Spleen (tissue), 11 donors: ENCODE measurements around the gene ABLIM3. TPM values are rescaled to one million over a fixed set of nuclear protein-coding genes. Genes with fewer than 3 reads are reported as not detected.

Source experiments
- DNase-seq: peaks from one replicate; pipeline ENCODE4 v3.0.0-alpha.2; 2020
- H3K27ac ChIP-seq, 8 donors: fragments of 200-600 bp; sonication (generic) in 7 of 8; 1 replicate in 4 of 8; 2 replicates in 4 of 8; pipeline versions ENCODE4 v1.5.0 to v1.8.0; 2016 to 2021; ENCODE audit warnings: inconsistent platforms in 4 of 8, mild to moderate bottlenecking in 4 of 8, moderate library complexity in 1 of 8
- H3K27me3 ChIP-seq, 7 donors: fragments of 200-600 bp; sonication (generic) in 6 of 7; replicated peaks in 1 of 7; 1 replicate in 4 of 7; 2 replicates in 3 of 7; pipeline versions ENCODE4 v1.5.0 to v1.8.0; 2016 to 2021; ENCODE audit warnings: inconsistent platforms in 3 of 7, mild to moderate bottlenecking in 1 of 7
- H3K36me3 ChIP-seq, 6 donors: fragments of 200-600 bp; sonication (generic) in 5 of 6; 1 replicate in 4 of 6; 2 replicates in 2 of 6; pipeline versions ENCODE4 v1.5.0 to v1.8.0; 2016 to 2021; ENCODE audit warnings: inconsistent platforms in 2 of 6
- H3K4me1 ChIP-seq, 6 donors: fragments of 200-600 bp; sonication (generic) in 5 of 6; 1 replicate in 3 of 6; 2 replicates in 3 of 6; pipeline versions ENCODE4 v1.5.0 to v1.8.0; 2016 to 2021; ENCODE audit warnings: inconsistent platforms in 3 of 6
- H3K4me3 ChIP-seq, 8 donors: fragments of 200-600 bp; sonication (generic) in 7 of 8; 1 replicate in 4 of 8; 2 replicates in 4 of 8; pipeline versions ENCODE4 v1.5.0 to v1.8.0; 2016 to 2021; ENCODE audit warnings: inconsistent platforms in 4 of 8, mild to moderate bottlenecking in 4 of 8, moderate library complexity in 2 of 8
- H3K9me3 ChIP-seq, 8 donors: fragments of 200-600 bp; sonication (generic) in 7 of 8; 1 replicate in 4 of 8; 2 replicates in 4 of 8; pipeline versions ENCODE4 v1.5.0 to v1.8.0; 2016 to 2021; ENCODE audit warnings: inconsistent platforms in 4 of 8
- CTCF ChIP-seq, 11 experiments: fragments of 200-600 bp in 7 of 11; fragments of 450-650 bp in 4 of 11; sonication (generic) in 4 of 11; IDR thresholded peaks in 8 of 11; conservative IDR thresholded peaks in 3 of 11; 1 replicate in 7 of 11; 2 replicates in 4 of 11; pipeline versions ENCODE4 v1.4.0 to v1.8.0; 2016 to 2021; ENCODE audit warnings: antibody characterized with exemption in 11 of 11, inconsistent platforms in 4 of 11, mild to moderate bottlenecking in 1 of 11
- POLR2A ChIP-seq, 3 donors: fragments of 450-650 bp; IDR thresholded peaks; one replicate each; pipeline ENCODE4 v1.5.1; 2017; ENCODE audit warnings: antibody characterized with exemption in 3 of 3, mild to moderate bottlenecking in 1 of 3
- POLR2AphosphoS5 ChIP-seq, 3 donors: sonication (generic); formaldehyde crosslinking; IDR thresholded peaks; one replicate each; pipeline ENCODE4 v1.5.1; 2017; ENCODE audit warnings: antibody characterized with exemption in 3 of 3
- WGBS, 5 donors: extraction: QIAGEN DNeasy Blood & Tissue Kit in 3 of 5; methylation state at CpG; one replicate each; pipeline versions ENCODE4 v1.1.5 to v1.1.7; 2013 to 2018; 5-methylcytosine and 5-hydroxymethylcytosine counted together
- intact Hi-C: fragments of 100-400 bp; cut with DNase I; formaldehyde crosslinking; loops from one replicate; pipeline ENCODE4 v1.15.0; 2023; ENCODE audit warnings: low total_unique reads
- polyA plus RNA-seq, 3 donors: library from polyadenylated mRNA; stranded (reverse); fragments of 200-250 nt; gene quantifications; one replicate each; pipeline ENCODE4 v1.2.1, GENCODE V29; 2013
- total RNA-seq, 7 donors: library from RNA; depleted of rRNA in 3 of 7; stranded (reverse); fragments of >200 nt in 3 of 7; fragmentation: NEBNext Ultra II Directional in 4 of 7; extraction: Animal tissue kit (Norgen Biotek cat#: 25700) in 4 of 7; gene quantifications; one replicate each; pipeline versions ENCODE4 v1.1.0 to v1.2.1, GENCODE V29; 2016 to 2021
- donor health status: healthy with polysubstance abuse.
- donor health status: DM: no; HTN: no; CAD: no; lungs with moderate emphysema.
- donor health status: DM: no; HTN: no; CAD: no.
- donor health status: Bipolar disorder and iron deficiency.
- donor health status: healthy.
- donor health status: DM: no; HTN: no; CAD: no.
- donor health status: DM: yes; HTN: yes; CAD: no.

The ABLIM3 gene
- total and polyA plus RNA-seq, 10 donors = 3.3 to 32.9 (median 13.6) TPM

DNA sequence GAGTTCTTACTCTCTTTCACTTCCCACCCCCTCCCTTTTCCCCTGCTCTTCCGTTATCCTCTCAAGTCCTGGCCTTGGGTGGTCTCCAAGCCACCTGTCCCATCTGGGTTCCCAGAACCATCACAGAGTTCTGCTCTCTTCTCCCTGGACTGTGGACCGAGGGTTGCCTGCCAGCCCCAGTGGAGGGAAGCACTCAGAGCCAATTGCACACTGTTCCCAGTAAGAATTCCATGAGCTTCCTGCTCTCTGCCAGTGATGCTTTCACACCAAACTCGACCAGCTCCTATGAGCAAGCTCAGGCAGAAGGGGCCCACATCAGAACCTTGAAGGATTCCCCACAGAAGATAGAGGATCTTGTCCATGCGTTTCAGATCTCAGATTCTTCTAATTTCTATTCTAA lies 110.3 kb downstream of the ABLIM3 start:
- DNase-seq = peak; percentile 56
- H3K36me3 ChIP-seq = peaks cover 0 to 35% (median 0%) of the 10 kb centered on the region in 6 donors
- peaks cover 0 to 6% (median 0%) of the 10 kb centered on the region in 8 donors for H3K9me3 ChIP-seq
- no peak for TF ChIP-seq POLR2AphosphoS5 (IDR thresholded peaks at IDR 0.05)
- TF ChIP-seq POLR2A (IDR thresholded peaks at IDR 0.05) = no peak
- H3K27ac ChIP-seq = no peak overlapping the region
- no peak overlapping the region for H3K4me3 ChIP-seq
- peaks cover 0 to under 1% (median 0%) of the 10 kb centered on the region in 7 donors for H3K27me3 ChIP-seq
- no peaks in the 10 kb centered on the region for H3K4me1 ChIP-seq
- intact Hi-C loops = no loop called here
- 64 to 86% (median 73%) methylated on average over 4 of the region's 4 CpGs for WGBS, 5 donors

DNA sequence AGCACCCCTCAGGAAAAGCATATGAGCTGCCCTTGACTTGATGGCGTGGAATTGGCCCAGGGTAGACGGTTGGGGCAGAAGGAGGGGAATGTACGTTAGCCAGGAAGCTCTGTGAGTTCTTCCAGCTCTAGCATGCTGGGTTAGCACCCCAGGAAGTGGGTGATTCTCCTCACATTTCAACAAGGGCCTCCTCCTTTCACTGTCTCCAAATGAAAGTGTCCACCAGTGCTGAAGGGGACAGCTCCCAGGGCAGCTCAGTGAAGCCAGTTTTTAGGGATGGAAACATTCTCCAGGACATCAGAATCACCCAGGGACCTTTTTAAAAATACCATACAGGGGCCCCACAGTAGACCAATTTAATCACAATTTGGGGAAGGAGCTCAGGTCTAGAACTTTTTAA lies 113.2 kb downstream of the ABLIM3 start:
- Histone ChIP-seq H3K9me3 (no peaks in the 10 kb centered on the region), H3K36me3 (peaks cover 0 to 15% (median 0%) of the 10 kb centered on the region in 6 donors), H3K4me1 (no peaks in the 10 kb centered on the region), H3K27ac (no peak overlapping the region), H3K4me3 (no peak overlapping the region), H3K27me3 (peaks cover 0 to 12% (median 0%) of the 10 kb centered on the region in 7 donors)
- TF ChIP-seq POLR2AphosphoS5 (IDR thresholded peaks at IDR 0.05) (no peak), CTCF (IDR thresholded peaks at IDR 0.05 in 8 of 11, conservative IDR thresholded peaks at IDR 0.05 in 3 of 11) (no peak), POLR2A (IDR thresholded peaks at IDR 0.05) (no peak)
- no peak for DNase-seq
- intact Hi-C loops = no loop called here
- WGBS, 5 donors = 25 to 66% (median 61%) methylated on average over 3 of the region's 3 CpGs

- intact Hi-C loops = no loop called here
- H3K27ac ChIP-seq = no peak overlapping the region
- no peak for DNase-seq
- no peak overlapping the region for H3K4me3 ChIP-seq
- no peaks in the 10 kb centered on the region for H3K4me1 ChIP-seq
- TF ChIP-seq CTCF (IDR thresholded peaks at IDR 0.05 in 8 of 11, conservative IDR thresholded peaks at IDR 0.05 in 3 of 11) = no peak
- no peak for TF ChIP-seq POLR2AphosphoS5 (IDR thresholded peaks at IDR 0.05)
- no peak for TF ChIP-seq POLR2A (IDR thresholded peaks at IDR 0.05)
- peaks cover 0 to 8% (median 0%) of the 10 kb centered on the region in 6 donors for H3K36me3 ChIP-seq
- H3K9me3 ChIP-seq = no peaks in the 10 kb centered on the region
- peaks cover 0 to 22% (median 0%) of the 10 kb centered on the region in 7 donors for H3K27me3 ChIP-seq
These were observed 115.2 kb downstream of the ABLIM3 start for GRCh38 chr5:149256451-149256850.

GRCh38 chr5:149257131-149257530 lies 115.8 kb downstream of the ABLIM3 start:
- Histone ChIP-seq H3K9me3 (no peaks in the 10 kb centered on the region), H3K36me3 (peaks cover 0 to 2% (median 0%) of the 10 kb centered on the region in 6 donors), H3K27ac (no peak overlapping the region), H3K4me3 (no peak overlapping the region), H3K4me1 (no peaks in the 10 kb centered on the region), H3K27me3 (peaks cover 0 to 22% (median 0%) of the 10 kb centered on the region in 7 donors)
- intact Hi-C loops = no loop called here
- WGBS, 5 donors = 29 to 56% (median 47%) methylated on average over 1 of the region's 1 CpG
- no peak for DNase-seq
- TF ChIP-seq POLR2AphosphoS5 (IDR thresholded peaks at IDR 0.05) (no peak), POLR2A (IDR thresholded peaks at IDR 0.05) (no peak), CTCF (IDR thresholded peaks at IDR 0.05 in 8 of 11, conservative IDR thresholded peaks at IDR 0.05 in 3 of 11) (no peak)
